Measurements from ENCODE around the gene COP1.
"Not testable (repeated sequence)": the region's sequence is repeated elsewhere in the genome, so short reads cannot be mapped to it uniquely, and the experiment has no call there.

COP1 gene

GRCh38 chr1:176046926-176047325, 160.2 kb downstream of the COP1 start:
- no peaks in the 10 kb centered on the region for H3K27me3 ChIP-seq (ENCODE audit: control insufficient read depth, insufficient read depth, low read length)
- H3K27ac ChIP-seq (ENCODE audit: low read depth, low read length): no peak overlapping the region
- H3K4me1 ChIP-seq (ENCODE audit: control insufficient read depth, insufficient read depth, low read length): no peaks in the 10 kb centered on the region
- H3K36me3 ChIP-seq (ENCODE audit: control insufficient read depth, insufficient read depth, low read length): peaks cover 6% of the 10 kb centered on the region
- no peak overlapping the region for H3K9ac ChIP-seq (ENCODE audit: low read depth, low read length)
- no peaks in the 10 kb centered on the region for H3K9me3 ChIP-seq (ENCODE audit: control insufficient read depth, insufficient read depth, low read length)
- no peak overlapping the region for H3K4me3 ChIP-seq (ENCODE audit: low read depth, low read length)

GRCh38 chr1:176043537-176043936, 163.5 kb downstream of the COP1 start:
- Histone ChIP-seq H3K27me3 (ENCODE audit: control insufficient read depth, insufficient read depth, low read length) (no peaks in the 10 kb centered on the region), H3K4me3 (ENCODE audit: low read depth, low read length) (no peak overlapping the region), H3K9me3 (ENCODE audit: control insufficient read depth, insufficient read depth, low read length) (no peaks in the 10 kb centered on the region), H3K9ac (ENCODE audit: low read depth, low read length) (no peak overlapping the region), H3K27ac (ENCODE audit: low read depth, low read length) (no peak overlapping the region), H3K4me1 (ENCODE audit: control insufficient read depth, insufficient read depth, low read length) (no peaks in the 10 kb centered on the region), H3K36me3 (ENCODE audit: control insufficient read depth, insufficient read depth, low read length) (peaks cover 12% of the 10 kb centered on the region)

- Histone ChIP-seq H3K36me3 (ENCODE audit: control insufficient read depth, insufficient read depth, low read length) (0 out of 2 replicates have a peak, but pooled peaks cover 2% of the 10 kb centered on the region), H3K9me3 (ENCODE audit: control insufficient read depth, insufficient read depth, low read length) (no peaks in the 10 kb centered on the region), H3K27me3 (ENCODE audit: control insufficient read depth, insufficient read depth, low read length) (no peaks in the 10 kb centered on the region), H3K27ac (ENCODE audit: low read depth, low read length) (no peak overlapping the region), H3K4me1 (ENCODE audit: control insufficient read depth, insufficient read depth, low read length) (0 out of 2 replicates have a peak, but pooled peaks cover 7% of the 10 kb centered on the region), H3K9ac (ENCODE audit: low read depth, low read length) (no peak overlapping the region), H3K4me3 (ENCODE audit: low read depth, low read length) (no peak overlapping the region)
These were observed 173.2 kb downstream of the COP1 start for GRCh38 chr1:176033881-176034280.

GRCh38 chr1:176033474-176033873, 173.6 kb downstream of the COP1 start:
- Histone ChIP-seq H3K27me3 (ENCODE audit: control insufficient read depth, insufficient read depth, low read length) (no peaks in the 10 kb centered on the region), H3K4me1 (ENCODE audit: control insufficient read depth, insufficient read depth, low read length) (0 out of 2 replicates have a peak, but pooled peaks cover 7% of the 10 kb centered on the region), H3K9ac (ENCODE audit: low read depth, low read length) (no peak overlapping the region), H3K27ac (ENCODE audit: low read depth, low read length) (no peak overlapping the region), H3K9me3 (ENCODE audit: control insufficient read depth, insufficient read depth, low read length) (no peaks in the 10 kb centered on the region), H3K4me3 (ENCODE audit: low read depth, low read length) (no peak overlapping the region), H3K36me3 (ENCODE audit: control insufficient read depth, insufficient read depth, low read length) (0 out of 2 replicates have a peak, but pooled peaks cover 2% of the 10 kb centered on the region)

- Histone ChIP-seq H3K9me3 (ENCODE audit: control insufficient read depth, insufficient read depth, low read length) (no peaks in the 10 kb centered on the region), H3K9ac (ENCODE audit: low read depth, low read length) (no peak overlapping the region), H3K4me3 (ENCODE audit: low read depth, low read length) (no peak overlapping the region), H3K4me1 (ENCODE audit: control insufficient read depth, insufficient read depth, low read length) (no peaks in the 10 kb centered on the region), H3K27ac (ENCODE audit: low read depth, low read length) (no peak overlapping the region), H3K36me3 (ENCODE audit: control insufficient read depth, insufficient read depth, low read length) (peaks cover 1% of the 10 kb centered on the region; the same call in 1 of the 2 replicates), H3K27me3 (ENCODE audit: control insufficient read depth, insufficient read depth, low read length) (no peaks in the 10 kb centered on the region)
These were observed 174.9 kb downstream of the COP1 start for GRCh38 chr1:176032040-176032645.

GRCh38 chr1:176029609-176030008, 177.5 kb downstream of the COP1 start:
- Histone ChIP-seq H3K9ac (ENCODE audit: low read depth, low read length) (no peak overlapping the region), H3K27me3 (ENCODE audit: control insufficient read depth, insufficient read depth, low read length) (no peaks in the 10 kb centered on the region), H3K9me3 (ENCODE audit: control insufficient read depth, insufficient read depth, low read length) (no peaks in the 10 kb centered on the region), H3K4me1 (ENCODE audit: control insufficient read depth, insufficient read depth, low read length) (no peaks in the 10 kb centered on the region), H3K36me3 (ENCODE audit: control insufficient read depth, insufficient read depth, low read length) (peaks cover 9% of the 10 kb centered on the region; the same call in 1 of the 2 replicates), H3K4me3 (ENCODE audit: low read depth, low read length) (no peak overlapping the region), H3K27ac (ENCODE audit: low read depth, low read length) (no peak overlapping the region)

GRCh38 chr1:176029155-176029554, 177.9 kb downstream of the COP1 start:
- Histone ChIP-seq H3K4me1 (ENCODE audit: control insufficient read depth, insufficient read depth, low read length) (no peaks in the 10 kb centered on the region), H3K27ac (ENCODE audit: low read depth, low read length) (no peak overlapping the region), H3K36me3 (ENCODE audit: control insufficient read depth, insufficient read depth, low read length) (peaks cover 9% of the 10 kb centered on the region; the same call in 1 of the 2 replicates), H3K27me3 (ENCODE audit: control insufficient read depth, insufficient read depth, low read length) (no peaks in the 10 kb centered on the region), H3K9me3 (ENCODE audit: control insufficient read depth, insufficient read depth, low read length) (no peaks in the 10 kb centered on the region), H3K4me3 (ENCODE audit: low read depth, low read length) (no peak overlapping the region), H3K9ac (ENCODE audit: low read depth, low read length) (no peak overlapping the region)

- H3K9ac ChIP-seq (ENCODE audit: low read depth, low read length); H3K27ac ChIP-seq (ENCODE audit: low read depth, low read length); H3K36me3 ChIP-seq (ENCODE audit: control insufficient read depth, insufficient read depth, low read length): not testable (repeated sequence)
These were observed 179.2 kb downstream of the COP1 start for GRCh38 chr1:176027934-176028333.

GRCh38 chr1:176022574-176022973, 184.5 kb downstream of the COP1 start:
- no peaks in the 10 kb centered on the region for H3K27me3 ChIP-seq (ENCODE audit: control insufficient read depth, insufficient read depth, low read length)
- H3K9me3 ChIP-seq (ENCODE audit: control insufficient read depth, insufficient read depth, low read length): no peaks in the 10 kb centered on the region
- no peaks in the 10 kb centered on the region for H3K4me1 ChIP-seq (ENCODE audit: control insufficient read depth, insufficient read depth, low read length)
- H3K4me3 ChIP-seq (ENCODE audit: low read depth, low read length): no peak overlapping the region
- no peak overlapping the region for H3K9ac ChIP-seq (ENCODE audit: low read depth, low read length)
- no peak overlapping the region for H3K27ac ChIP-seq (ENCODE audit: low read depth, low read length)
- peaks cover 12% of the 10 kb centered on the region; the same call in 1 of the 2 replicates for H3K36me3 ChIP-seq (ENCODE audit: control insufficient read depth, insufficient read depth, low read length)

More at GRCh38 chr1:176027934-176028333, 179.2 kb downstream of the COP1 start:
- H3K27me3 ChIP-seq (ENCODE audit: control insufficient read depth, insufficient read depth, low read length); H3K9me3 ChIP-seq (ENCODE audit: control insufficient read depth, insufficient read depth, low read length); H3K4me1 ChIP-seq (ENCODE audit: control insufficient read depth, insufficient read depth, low read length); H3K4me3 ChIP-seq (ENCODE audit: low read depth, low read length): not testable (repeated sequence)

GRCh38 chr1:176017722-176018121, 189.4 kb downstream of the COP1 start:
- Histone ChIP-seq H3K9ac (ENCODE audit: low read depth, low read length) (no peak overlapping the region), H3K36me3 (ENCODE audit: control insufficient read depth, insufficient read depth, low read length) (peaks cover 3% of the 10 kb centered on the region; the same call in 1 of the 2 replicates), H3K4me3 (ENCODE audit: low read depth, low read length) (no peak overlapping the region), H3K4me1 (ENCODE audit: control insufficient read depth, insufficient read depth, low read length) (no peaks in the 10 kb centered on the region), H3K27ac (ENCODE audit: low read depth, low read length) (no peak overlapping the region), H3K27me3 (ENCODE audit: control insufficient read depth, insufficient read depth, low read length) (no peaks in the 10 kb centered on the region), H3K9me3 (ENCODE audit: control insufficient read depth, insufficient read depth, low read length) (no peaks in the 10 kb centered on the region)

GRCh38 chr1:176009951-176010350, 197.1 kb downstream of the COP1 start:
- H3K9ac ChIP-seq (ENCODE audit: low read depth, low read length): no peak overlapping the region
- no peak overlapping the region for H3K27ac ChIP-seq (ENCODE audit: low read depth, low read length)
- H3K9me3 ChIP-seq (ENCODE audit: control insufficient read depth, insufficient read depth, low read length): peaks cover 10% of the 10 kb centered on the region; the same call in 1 of the 2 replicates
- H3K4me1 ChIP-seq (ENCODE audit: control insufficient read depth, insufficient read depth, low read length): no peaks in the 10 kb centered on the region
- no peaks in the 10 kb centered on the region for H3K27me3 ChIP-seq (ENCODE audit: control insufficient read depth, insufficient read depth, low read length)
- peaks cover 9% of the 10 kb centered on the region; the same call in 1 of the 2 replicates for H3K36me3 ChIP-seq (ENCODE audit: control insufficient read depth, insufficient read depth, low read length)
- H3K4me3 ChIP-seq (ENCODE audit: low read depth, low read length): no peak overlapping the region

All from HUES48 (cell line).